Breast epithelium (tissue), 3 donors: ENCODE data around the gene NKD2.

Source experiments
- POLR2A ChIP-seq: fragments of 450-650 bp; IDR thresholded peaks from one replicate; pipeline ENCODE4 v1.6.1; 2016; ENCODE audit warnings: antibody characterized with exemption, mild to moderate bottlenecking, moderate library complexity
- TF ChIP-seq, protein P1 (sequence below), 3 donors: fragments of 450-650 bp; IDR thresholded peaks; one replicate each; pipeline ENCODE4 v1.5.1; 2016 to 2017; ENCODE audit warnings: antibody characterized with exemption in 3 of 3, mild to moderate bottlenecking in 3 of 3, moderate library complexity in 3 of 3

DNA sequence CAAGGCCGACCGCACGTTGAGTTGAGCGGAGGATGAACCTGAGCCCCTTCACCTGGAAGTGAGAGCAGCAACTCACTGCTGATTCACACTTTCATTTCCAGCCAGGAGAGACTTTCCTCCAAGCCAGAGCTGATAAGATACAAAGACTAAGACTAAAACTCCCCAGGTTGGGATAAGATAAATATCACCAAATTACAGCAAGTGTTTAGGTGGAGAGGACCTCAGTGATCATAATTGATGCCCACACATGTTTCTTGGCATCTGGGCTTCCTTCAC lies 6.4 kb upstream of the NKD2 start:
- TF ChIP-seq, protein P1, sequence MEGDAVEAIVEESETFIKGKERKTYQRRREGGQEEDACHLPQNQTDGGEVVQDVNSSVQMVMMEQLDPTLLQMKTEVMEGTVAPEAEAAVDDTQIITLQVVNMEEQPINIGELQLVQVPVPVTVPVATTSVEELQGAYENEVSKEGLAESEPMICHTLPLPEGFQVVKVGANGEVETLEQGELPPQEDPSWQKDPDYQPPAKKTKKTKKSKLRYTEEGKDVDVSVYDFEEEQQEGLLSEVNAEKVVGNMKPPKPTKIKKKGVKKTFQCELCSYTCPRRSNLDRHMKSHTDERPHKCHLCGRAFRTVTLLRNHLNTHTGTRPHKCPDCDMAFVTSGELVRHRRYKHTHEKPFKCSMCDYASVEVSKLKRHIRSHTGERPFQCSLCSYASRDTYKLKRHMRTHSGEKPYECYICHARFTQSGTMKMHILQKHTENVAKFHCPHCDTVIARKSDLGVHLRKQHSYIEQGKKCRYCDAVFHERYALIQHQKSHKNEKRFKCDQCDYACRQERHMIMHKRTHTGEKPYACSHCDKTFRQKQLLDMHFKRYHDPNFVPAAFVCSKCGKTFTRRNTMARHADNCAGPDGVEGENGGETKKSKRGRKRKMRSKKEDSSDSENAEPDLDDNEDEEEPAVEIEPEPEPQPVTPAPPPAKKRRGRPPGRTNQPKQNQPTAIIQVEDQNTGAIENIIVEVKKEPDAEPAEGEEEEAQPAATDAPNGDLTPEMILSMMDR (IDR thresholded peaks at IDR 0.05): no peak
- TF ChIP-seq POLR2A: no peak
